ENCODE measurements around the gene MMP1. TPM values are rescaled to one million over a fixed set of nuclear protein-coding genes. Genes with fewer than 3 reads are reported as not detected.

The MMP1 gene
- total RNA-seq, 4 donors from 2014 or later, result 0.35 to 1.7 (median 1.0) TPM

DNA sequence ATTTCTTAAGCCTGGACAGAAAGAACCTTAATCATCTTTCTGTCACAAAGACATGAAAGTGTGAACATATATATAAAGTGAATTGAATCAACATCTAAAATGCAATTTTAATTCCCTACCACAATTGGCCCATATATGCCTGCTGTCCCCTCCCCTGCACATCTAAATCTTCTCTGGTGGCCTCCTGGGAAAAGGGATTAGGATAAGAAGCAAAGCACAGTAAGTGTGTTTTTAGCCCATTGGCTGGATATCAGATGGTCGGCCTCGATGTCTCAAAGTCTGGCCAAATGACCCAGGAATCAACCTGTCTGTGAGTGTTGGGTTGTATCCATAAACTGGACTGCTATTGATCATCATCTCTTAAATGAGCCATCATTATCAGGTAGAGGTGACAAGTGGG is 39.7 kb upstream of the MMP1 start:
- no peak for DNase-seq
- Histone ChIP-seq H3K9me3 (no peaks in the 10 kb centered on the region), H3K27ac (no peak overlapping the region), H3K4me3 (no peak overlapping the region), H3K27me3 (no peaks in the 10 kb centered on the region), H3K4me1 (peaks cover 0 to 6% (median 0%) of the 10 kb centered on the region in 4 donors), H3K36me3 (no peaks in the 10 kb centered on the region)
- no peak for TF ChIP-seq POLR2A (IDR thresholded peaks at IDR 0.05)
- TF ChIP-seq, protein P1, sequence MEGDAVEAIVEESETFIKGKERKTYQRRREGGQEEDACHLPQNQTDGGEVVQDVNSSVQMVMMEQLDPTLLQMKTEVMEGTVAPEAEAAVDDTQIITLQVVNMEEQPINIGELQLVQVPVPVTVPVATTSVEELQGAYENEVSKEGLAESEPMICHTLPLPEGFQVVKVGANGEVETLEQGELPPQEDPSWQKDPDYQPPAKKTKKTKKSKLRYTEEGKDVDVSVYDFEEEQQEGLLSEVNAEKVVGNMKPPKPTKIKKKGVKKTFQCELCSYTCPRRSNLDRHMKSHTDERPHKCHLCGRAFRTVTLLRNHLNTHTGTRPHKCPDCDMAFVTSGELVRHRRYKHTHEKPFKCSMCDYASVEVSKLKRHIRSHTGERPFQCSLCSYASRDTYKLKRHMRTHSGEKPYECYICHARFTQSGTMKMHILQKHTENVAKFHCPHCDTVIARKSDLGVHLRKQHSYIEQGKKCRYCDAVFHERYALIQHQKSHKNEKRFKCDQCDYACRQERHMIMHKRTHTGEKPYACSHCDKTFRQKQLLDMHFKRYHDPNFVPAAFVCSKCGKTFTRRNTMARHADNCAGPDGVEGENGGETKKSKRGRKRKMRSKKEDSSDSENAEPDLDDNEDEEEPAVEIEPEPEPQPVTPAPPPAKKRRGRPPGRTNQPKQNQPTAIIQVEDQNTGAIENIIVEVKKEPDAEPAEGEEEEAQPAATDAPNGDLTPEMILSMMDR (IDR thresholded peaks at IDR 0.05), result no peak

DNA sequence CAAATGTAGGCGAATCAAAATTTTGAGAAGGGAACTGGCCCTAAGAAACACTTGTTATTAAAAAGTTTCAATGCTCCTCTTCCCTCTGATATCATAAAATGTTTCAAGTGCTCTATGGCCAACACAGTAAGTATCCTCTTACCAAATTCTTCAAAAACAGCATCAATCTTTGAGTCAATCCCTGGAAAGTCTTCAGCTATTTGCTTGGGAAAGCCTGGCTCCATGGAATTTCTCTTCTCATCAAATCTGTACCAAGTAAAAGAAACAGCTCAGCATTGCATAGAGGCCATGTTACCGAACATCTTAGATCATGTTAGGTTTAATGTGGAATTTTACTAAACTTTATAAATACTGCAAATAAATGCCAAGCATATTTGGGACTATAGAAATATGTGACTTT is 39.2 kb upstream of the MMP1 start:
- H3K27ac ChIP-seq, result no peak overlapping the region
- H3K36me3 ChIP-seq, result no peaks in the 10 kb centered on the region
- no peak for DNase-seq
- H3K27me3 ChIP-seq, result no peaks in the 10 kb centered on the region
- H3K4me3 ChIP-seq, result no peak overlapping the region
- H3K9me3 ChIP-seq, result no peaks in the 10 kb centered on the region
- H3K4me1 ChIP-seq, result peaks cover 0 to 6% (median 0%) of the 10 kb centered on the region in 4 donors
- TF ChIP-seq, protein P1 (IDR thresholded peaks at IDR 0.05), result no peak
- TF ChIP-seq POLR2A (IDR thresholded peaks at IDR 0.05), result no peak

DNA sequence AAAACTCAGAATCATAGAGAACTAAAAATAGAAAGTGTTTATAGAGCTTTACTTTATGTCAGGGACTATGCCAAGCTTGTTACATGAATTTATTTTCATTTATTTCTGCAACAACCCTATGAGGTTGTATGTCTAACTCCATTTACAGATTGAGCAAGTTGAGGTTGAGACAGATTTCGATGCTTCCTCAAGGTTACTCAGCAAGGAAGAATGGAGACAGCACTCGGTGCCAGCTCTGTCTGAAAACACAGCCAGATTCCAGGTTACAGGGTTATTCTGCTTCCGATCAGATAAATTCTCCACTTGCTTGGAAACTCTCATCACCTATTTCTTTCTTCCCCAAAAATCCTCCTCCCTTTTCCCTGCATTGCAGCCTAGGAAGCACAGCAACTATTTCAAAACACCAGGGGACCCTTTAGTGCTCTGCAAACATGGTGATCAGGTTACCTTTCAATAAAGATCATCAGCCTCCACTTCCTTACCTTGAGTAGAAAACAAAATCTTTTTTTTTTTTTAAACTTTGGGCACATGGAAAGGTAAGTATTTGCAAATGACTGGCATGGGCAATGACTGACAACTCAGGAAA is 38.4 kb upstream of the MMP1 start:
- no peak for DNase-seq
- no peak for TF ChIP-seq POLR2A (IDR thresholded peaks at IDR 0.05)
- TF ChIP-seq, protein P1 (IDR thresholded peaks at IDR 0.05), result no peak
- H3K27me3 ChIP-seq, result no peaks in the 10 kb centered on the region
- H3K27ac ChIP-seq, result no peak overlapping the region
- H3K4me1 ChIP-seq, result peaks cover 0 to 6% (median 0%) of the 10 kb centered on the region in 4 donors
- no peak overlapping the region for H3K4me3 ChIP-seq
- no peaks in the 10 kb centered on the region for H3K9me3 ChIP-seq
- no peaks in the 10 kb centered on the region for H3K36me3 ChIP-seq

DNA sequence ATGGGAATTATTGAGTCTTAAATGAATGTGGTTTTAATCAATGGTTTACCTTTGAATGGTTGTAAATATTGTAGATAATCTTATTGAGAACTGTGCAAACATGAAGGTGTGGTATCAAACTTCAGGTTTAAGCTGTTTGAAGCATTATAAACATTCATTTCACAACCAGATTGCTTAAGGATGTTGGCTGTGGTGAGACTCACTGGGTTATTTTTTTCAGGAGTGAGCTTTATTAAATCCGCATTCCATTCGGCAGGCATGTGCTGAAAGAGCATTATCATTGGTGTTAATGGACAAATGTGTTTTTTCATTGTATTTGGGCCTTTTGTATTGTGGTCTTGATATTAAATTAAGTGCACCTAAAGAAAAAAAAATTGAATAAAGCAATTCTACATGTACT is 35.8 kb upstream of the MMP1 start:
- H3K27ac ChIP-seq, result no peak overlapping the region
- no peaks in the 10 kb centered on the region for H3K27me3 ChIP-seq
- no peak overlapping the region for H3K4me3 ChIP-seq
- TF ChIP-seq POLR2A (IDR thresholded peaks at IDR 0.05), result no peak
- TF ChIP-seq, protein P1 (IDR thresholded peaks at IDR 0.05), result no peak
- no peaks in the 10 kb centered on the region for H3K9me3 ChIP-seq
- H3K4me1 ChIP-seq, result peaks cover 0 to 6% (median 0%) of the 10 kb centered on the region in 4 donors
- H3K36me3 ChIP-seq, result no peaks in the 10 kb centered on the region
- DNase-seq, result no peak

- TF ChIP-seq, protein P1 (IDR thresholded peaks at IDR 0.05), result no peak
- TF ChIP-seq POLR2A (IDR thresholded peaks at IDR 0.05), result no peak
- Histone ChIP-seq H3K4me1 (peaks cover 0 to 6% (median 0%) of the 10 kb centered on the region in 4 donors), H3K27me3 (no peaks in the 10 kb centered on the region), H3K27ac (peak overlapping the region in 1 of 4 donors; percentile 60), H3K4me3 (peak overlapping the region in 1 of 4 donors; percentile 49), H3K36me3 (no peaks in the 10 kb centered on the region), H3K9me3 (no peaks in the 10 kb centered on the region)
- DNase-seq, result no peak
Measured at GRCh38 chr11:102832612-102833011, 34.7 kb upstream of the MMP1 start.
